ENCODE measurements around the gene SLC22A17.

Gene SLC22A17

GRCh38 chr14:23307687-23308644 lies 44.7 kb downstream of the SLC22A17 start:
- no peak for DNase-seq (ENCODE audit: low read depth)

- no peak for DNase-seq (ENCODE audit: low read depth)
Measured at GRCh38 chr14:23307146-23307530, 45.5 kb downstream of the SLC22A17 start.

- no peak for DNase-seq (ENCODE audit: low read depth)
Measured at GRCh38 chr14:23306412-23307145, 46.1 kb downstream of the SLC22A17 start, which contains the start of gene BCL2L2. Gene BCL2L2, plus strand, starts transcription at chr14:23306833. Its CDS starts 935 bp downstream, at chr14:23307768.

- DNase-seq (ENCODE audit: low read depth) = peak; percentile 83
Measured at GRCh38 chr14:23302290-23303225, 50.1 kb downstream of the SLC22A17 start, which contains the start of gene PPP1R3E. Gene PPP1R3E, minus strand, starts transcription at chr14:23302859. Its CDS starts 283 bp downstream, at chr14:23302576.

- no peak for DNase-seq (ENCODE audit: low read depth)
Measured at GRCh38 chr14:23301969-23302289, 50.8 kb downstream of the SLC22A17 start.

- DNase-seq (ENCODE audit: low read depth) = peak; percentile 92
Measured at GRCh38 chr14:23301288-23301968, 51.3 kb downstream of the SLC22A17 start.

- no peak for DNase-seq (ENCODE audit: low read depth)
Measured at GRCh38 chr14:23300687-23301223, 51.9 kb downstream of the SLC22A17 start.

GRCh38 chr14:23299986-23300686 lies 52.6 kb downstream of the SLC22A17 start:
- no peak for DNase-seq (ENCODE audit: low read depth)

- DNase-seq (ENCODE audit: low read depth) = no peak
Measured at GRCh38 chr14:23299211-23299957, 53.3 kb downstream of the SLC22A17 start.

- no peak for DNase-seq (ENCODE audit: low read depth)
Measured at GRCh38 chr14:23297611-23298277, 54.9 kb downstream of the SLC22A17 start.

GRCh38 chr14:23297096-23297495 lies 55.6 kb downstream of the SLC22A17 start:
- DNase-seq (ENCODE audit: low read depth) = no peak

All from T-helper 22 cell (primary cell).